Left lung (tissue), 10 donors: ENCODE data around the gene GLTP. TPM values are rescaled to one million over a fixed set of nuclear protein-coding genes. Genes with fewer than 3 reads are reported as not detected.

Experiments used
- ATAC-seq: fragments of 200-7000 bp; cut with Tn5 transposase; one replicate; pipeline ENCODE4 v1.9.1; 2020; ENCODE audit warnings: moderate library complexity
- DNase-seq, 4 donors: peaks; one replicate each; pipeline ENCODE4 v3.0.0-alpha.2; 2013 to 2020
- H3K27ac ChIP-seq, 2 donors: fragments of 200-600 bp; sonication (generic) in 1 of 2; one replicate each; pipeline versions ENCODE4 v1.5.0 to v1.8.0; 2020 to 2021
- H3K27me3 ChIP-seq, 2 donors: fragments of 200-600 bp; sonication (generic) in 1 of 2; one replicate each; pipeline versions ENCODE4 v1.5.0 to v1.8.0; 2020 to 2021
- H3K36me3 ChIP-seq, 2 donors: fragments of 200-600 bp; sonication (generic) in 1 of 2; one replicate each; pipeline versions ENCODE4 v1.5.0 to v1.8.0; 2020 to 2021
- H3K4me1 ChIP-seq, 2 donors: fragments of 200-600 bp; one replicate each; pipeline ENCODE4 v1.8.0; 2021
- H3K4me3 ChIP-seq, 2 donors: fragments of 200-600 bp; sonication (generic) in 1 of 2; one replicate each; pipeline versions ENCODE4 v1.5.0 to v1.8.0; 2020 to 2021; ENCODE audit warnings: mild to moderate bottlenecking in 1 of 2
- H3K9me3 ChIP-seq, 2 donors: fragments of 200-600 bp; sonication (generic) in 1 of 2; one replicate each; pipeline versions ENCODE4 v1.5.0 to v1.8.0; 2020 to 2021
- intact Hi-C, 2 donors: fragments of 100-400 bp; cut with DNase I; formaldehyde crosslinking; loops; one replicate each; pipeline versions ENCODE4 v1.11.2 to v1.14.2; 2022
- microRNA-seq, 2 donors: library from miRNA; unstranded; fragments of <30 nt; microRNA quantifications; one replicate each; pipeline ENCODE4, GENCODE V29; 2019
- polyA plus RNA-seq, 6 donors: library from polyadenylated mRNA; unstranded; fragments of 120-200 nt; gene quantifications; one replicate each; pipeline ENCODE4 v1.2.1, GENCODE V29; 2013; ENCODE audit not compliant: insufficient read length in 6 of 6
- total RNA-seq, 2 donors: library from RNA; stranded (reverse); fragmentation: NEBNext Ultra II Directional; extraction: Animal tissue kit (Norgen Biotek cat#: 25700); gene quantifications; one replicate each; pipeline ENCODE4 v1.2.1, GENCODE V29; 2021
- TF ChIP-seq, protein P1 (sequence below), 2 donors: fragments of 200-600 bp; sonication (generic) in 1 of 2; IDR thresholded peaks; one replicate each; pipeline versions ENCODE4 v1.5.0 to v1.8.0; 2021; ENCODE audit warnings: antibody characterized with exemption in 2 of 2
- donor health status: DM: no; HTN: yes; CAD: no.
- donor health status: DM: no; HTN: no; CAD: no.

GLTP gene
- total and polyA plus RNA-seq, 8 donors = 30.1 to 43.3 (median 32.5) TPM

GRCh38 chr12:109802828-109803227 lies 77.5 kb downstream of the GLTP start:
- no peak for ATAC-seq

More at GRCh38 chr12:109802828-109803227, 77.5 kb downstream of the GLTP start:
- intact Hi-C loops = loop anchor here in 1 of 2 donors (10.0 kb wide), 1 partner anchor 82 kb away; the partner anchor contains the start of gene GLTP
- H3K36me3 ChIP-seq = no peaks in the 10 kb centered on the region
- no peaks in the 10 kb centered on the region for H3K27me3 ChIP-seq
- H3K4me3 ChIP-seq = no peak overlapping the region
- DNase-seq = no peak
- TF ChIP-seq, protein P1, sequence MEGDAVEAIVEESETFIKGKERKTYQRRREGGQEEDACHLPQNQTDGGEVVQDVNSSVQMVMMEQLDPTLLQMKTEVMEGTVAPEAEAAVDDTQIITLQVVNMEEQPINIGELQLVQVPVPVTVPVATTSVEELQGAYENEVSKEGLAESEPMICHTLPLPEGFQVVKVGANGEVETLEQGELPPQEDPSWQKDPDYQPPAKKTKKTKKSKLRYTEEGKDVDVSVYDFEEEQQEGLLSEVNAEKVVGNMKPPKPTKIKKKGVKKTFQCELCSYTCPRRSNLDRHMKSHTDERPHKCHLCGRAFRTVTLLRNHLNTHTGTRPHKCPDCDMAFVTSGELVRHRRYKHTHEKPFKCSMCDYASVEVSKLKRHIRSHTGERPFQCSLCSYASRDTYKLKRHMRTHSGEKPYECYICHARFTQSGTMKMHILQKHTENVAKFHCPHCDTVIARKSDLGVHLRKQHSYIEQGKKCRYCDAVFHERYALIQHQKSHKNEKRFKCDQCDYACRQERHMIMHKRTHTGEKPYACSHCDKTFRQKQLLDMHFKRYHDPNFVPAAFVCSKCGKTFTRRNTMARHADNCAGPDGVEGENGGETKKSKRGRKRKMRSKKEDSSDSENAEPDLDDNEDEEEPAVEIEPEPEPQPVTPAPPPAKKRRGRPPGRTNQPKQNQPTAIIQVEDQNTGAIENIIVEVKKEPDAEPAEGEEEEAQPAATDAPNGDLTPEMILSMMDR (IDR thresholded peaks at IDR 0.05) = no peak
- H3K9me3 ChIP-seq = no peaks in the 10 kb centered on the region
- H3K4me1 ChIP-seq = peaks cover 0 to 6% of the 10 kb centered on the region in 2 donors
- no peak overlapping the region for H3K27ac ChIP-seq

Small RNA genes within 50 kb of the gene (microRNA-seq; reads per million reads assigned to microRNA genes)
- gene MIR4497 = 0 to 0.14 reads per million in 2 donors

Other genes starting within 250 kb of the GLTP start
- 1 to 10 TPM; 2.9 to 3.1 TPM for gene FAM222A, start 166.7 kb downstream of the GLTP start, total RNA-seq
- 1 to 10 TPM; 1.8 to 4.0 (median 2.3) TPM for gene FAM222A, start 166.7 kb downstream of the GLTP start, polyA plus RNA-seq
- 1 to 10 TPM; 2.2 to 3.2 TPM for gene TRPV4, start 47.1 kb downstream of the GLTP start, total RNA-seq
- gene TRPV4, start 47.1 kb downstream of the GLTP start, polyA plus RNA-seq = 1 to 10 TPM; 2.7 to 3.7 (median 3.3) TPM
- gene TCHP, start 19.7 kb upstream of the GLTP start, total RNA-seq = 10 to 100 TPM; 15.4 to 15.6 TPM
- 10 to 100 TPM; 22.7 to 27.3 (median 25.2) TPM for gene TCHP, start 19.7 kb upstream of the GLTP start, polyA plus RNA-seq
- gene GIT2, start 115.8 kb upstream of the GLTP start, total RNA-seq = 10 to 100 TPM; 42.7 to 72.7 TPM
- 10 to 100 TPM; 49.6 to 60.3 (median 56.2) TPM for gene GIT2, start 115.8 kb upstream of the GLTP start, polyA plus RNA-seq
- 10 to 100 TPM; 57.0 to 69.9 TPM for gene ANKRD13A, start 118.9 kb upstream of the GLTP start, total RNA-seq
- 10 to 100 TPM; 38.3 to 47.6 (median 42.2) TPM for gene ANKRD13A, start 118.9 kb upstream of the GLTP start, polyA plus RNA-seq
- gene C12orf76, start 168.0 kb upstream of the GLTP start, total RNA-seq = 10 to 100 TPM; 13.9 to 25.1 TPM
- gene C12orf76, start 168.0 kb upstream of the GLTP start, polyA plus RNA-seq = 10 to 100 TPM; 30.5 to 36.6 (median 34.7) TPM
- gene IFT81, start 243.8 kb upstream of the GLTP start, total RNA-seq = 10 to 100 TPM; 11.0 to 13.2 TPM
- gene IFT81, start 243.8 kb upstream of the GLTP start, polyA plus RNA-seq = 10 to 100 TPM; 37.6 to 47.6 (median 42.0) TPM